K562 (cell line): ENCODE measurements around the gene ATP8B4. TPM values are rescaled to one million over a fixed set of nuclear protein-coding genes. Genes with fewer than 3 reads are reported as not detected.

Experiments
- CTBP1 ChIP-seq: fragments of 450-650 bp; IDR thresholded peaks from 2 replicates; pipeline ENCODE4 v1.6.1; 2016; ENCODE audit warnings: borderline replicate concordance
- EHMT2 ChIP-seq: fragments of 450-650 bp; IDR thresholded peaks from 2 replicates; pipeline ENCODE4 v1.6.1; 2018; ENCODE audit warnings: antibody characterized with exemption
- TFAM ChIP-seq: fragments of 250-450 bp; sonication (Bioruptor Pico); conservative IDR thresholded peaks from 2 replicates; pipeline ENCODE4 v1.5.0; 2021; ENCODE audit warnings: mild to moderate bottlenecking, moderate library complexity
- ZNF407 ChIP-seq: fragments of 450-650 bp; IDR thresholded peaks from 2 replicates; pipeline ENCODE4 v1.6.1; 2016; ENCODE audit warnings: low read depth
- polyA plus RNA-seq, 8 experiments: library from polyadenylated mRNA; depleted of rRNA in 4 of 8; stranded (reverse) in 5 of 8; unstranded in 3 of 8; fragments of >200 nt; fragmentation: Nextera tagmentation in 2 of 8; fragmentation: Illumina TruSeq in 1 of 8; extraction: Ambion mirVana in 2 of 8; extraction: Trizol in 1 of 8; gene quantifications; 2 replicates each; pipeline versions ENCODE4 v1.2.1 to v1.2.3, GENCODE V29; 2011 to 2014; ENCODE audit warnings: inconsistent platforms in 1 of 8, missing spikeins in 1 of 8
- total RNA-seq, 7 experiments: library from RNA; depleted of rRNA in 6 of 7; stranded (reverse); fragments of >200 nt in 6 of 7; fragmentation: Illumina TruSeq in 2 of 7; extraction: Trizol in 2 of 7; gene quantifications; 2 replicates each; pipeline versions ENCODE4 v1.2.1 to v1.2.3, GENCODE V29; 2011 to 2021; ENCODE audit warnings: low replicate concordance in 1 of 7

The ATP8B4 gene
- total and polyA plus RNA-seq, 9 of the 15 experiments (the other 6 are each of a cell fraction or from before 2014, with no cell fraction given): 0.14 to 2.5 (median 0.44) TPM

GRCh38 chr15:50137330-50137761 is 18.3 kb upstream of the ATP8B4 start (continued):
- peak; percentile 59; the same call in 1 of the 2 replicates for TF ChIP-seq EHMT2
- TF ChIP-seq CTBP1: peak; percentile 97
- TF ChIP-seq ZNF407: no peak
- TF ChIP-seq TFAM (CRISPR knock-in tag): no peak
- TF ChIP-seq, all 486 proteins: peak for 47
